Measurements from ENCODE around the gene NIPAL1.

GRCh38 chr4:48018112-48018511, 1.5 kb downstream of the NIPAL1 start:
- no peak for TF ChIP-seq SPI1 (IDR thresholded peaks at IDR 0.05; ENCODE audit: low read depth, low read length)
- TF ChIP-seq POLR2AphosphoS5 (IDR thresholded peaks at IDR 0.05; ENCODE audit: low read depth, low read length): no peak
- TF ChIP-seq POLR2A (IDR thresholded peaks at IDR 0.05; ENCODE audit: low read depth, low read length): no peak

Measured in GM12891 (cell line).